ENCODE measurements around the gene POLR2J3.
"Not testable (repeated sequence)": the region's sequence is repeated elsewhere in the genome, so short reads cannot be mapped to it uniquely, and the experiment has no call there.

DNA sequence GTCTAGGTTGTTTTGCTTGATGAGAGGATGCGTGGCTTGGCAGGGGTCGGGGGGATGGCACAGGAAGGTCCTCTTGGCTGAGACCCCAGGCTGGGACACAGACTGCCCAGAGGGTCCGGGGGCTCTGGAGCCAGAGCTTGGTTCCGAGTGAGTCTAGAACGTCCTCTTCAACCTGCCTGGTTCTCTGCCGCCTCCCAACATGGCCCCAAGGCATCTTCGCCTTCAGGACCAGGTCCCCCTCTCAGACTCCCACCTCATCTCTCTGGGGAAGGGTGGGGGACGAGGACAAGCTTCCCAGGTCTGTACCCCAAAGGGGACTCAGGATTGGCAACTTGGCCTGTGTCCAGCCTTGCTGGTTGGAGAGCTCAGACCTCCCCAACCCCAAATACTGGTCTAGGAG is 30.3 kb downstream of the POLR2J3 start:
- not testable (repeated sequence) for TF ChIP-seq CTCF, POLR2A (IDR thresholded peaks at IDR 0.05)
